Fibroblast of pulmonary artery (primary cell): ENCODE results near the gene FNBP1L.

ENCODE experiments used
- DNase-seq: peaks from one replicate; pipeline ENCODE4 v3.0.0-alpha.2; 2010; ENCODE audit warnings: low read depth
- H3K4me3 ChIP-seq: replicated peaks from 2 replicates; pipeline ENCODE4 v1.5.1; 2011; ENCODE audit warnings: low read depth, mild to moderate bottlenecking, control low read depth, low read length, moderate library complexity
- CTCF ChIP-seq: IDR thresholded peaks from 2 replicates; pipeline ENCODE4 v1.5.1; 2011; ENCODE audit warnings: mild to moderate bottlenecking, control low read depth, low read length, inconsistent platforms; ENCODE audit errors: missing control alignments

FNBP1L gene

GRCh38 chr1:93522721-93523120 lies 74.8 kb downstream of the FNBP1L start:
- DNase-seq = no peak
- no peak for TF ChIP-seq CTCF

GRCh38 chr1:93525431-93525830 lies 77.5 kb downstream of the FNBP1L start:
- no peak overlapping the region for H3K4me3 ChIP-seq
- TF ChIP-seq CTCF = no peak

More at GRCh38 chr1:93522721-93523120, 74.8 kb downstream of the FNBP1L start:
- no peak overlapping the region for H3K4me3 ChIP-seq

GRCh38 chr1:93526431-93526830 lies 78.5 kb downstream of the FNBP1L start:
- no peak for DNase-seq
- H3K4me3 ChIP-seq = no peak overlapping the region
- no peak for TF ChIP-seq CTCF

More at GRCh38 chr1:93525431-93525830, 77.5 kb downstream of the FNBP1L start:
- DNase-seq = no peak

- no peak for DNase-seq
- TF ChIP-seq CTCF = no peak
- H3K4me3 ChIP-seq = no peak overlapping the region
Observed at GRCh38 chr1:93528412-93528811, 80.5 kb downstream of the FNBP1L start.

GRCh38 chr1:93531193-93531592 lies 83.3 kb downstream of the FNBP1L start:
- TF ChIP-seq CTCF = no peak
- H3K4me3 ChIP-seq = no peak overlapping the region
- no peak for DNase-seq

GRCh38 chr1:93532780-93533378 lies 85.0 kb downstream of the FNBP1L start:
- no peak for DNase-seq
- no peak overlapping the region for H3K4me3 ChIP-seq
- TF ChIP-seq CTCF = no peak

- no peak for TF ChIP-seq CTCF
- H3K4me3 ChIP-seq = no peak overlapping the region
- no peak for DNase-seq
Observed at GRCh38 chr1:93533677-93534076, 85.8 kb downstream of the FNBP1L start.
